ENCODE results near the gene PCNX1.
"Not testable (repeated sequence)": the region's sequence is repeated elsewhere in the genome, so short reads cannot be mapped to it uniquely, and the experiment has no call there.

The PCNX1 gene

DNA sequence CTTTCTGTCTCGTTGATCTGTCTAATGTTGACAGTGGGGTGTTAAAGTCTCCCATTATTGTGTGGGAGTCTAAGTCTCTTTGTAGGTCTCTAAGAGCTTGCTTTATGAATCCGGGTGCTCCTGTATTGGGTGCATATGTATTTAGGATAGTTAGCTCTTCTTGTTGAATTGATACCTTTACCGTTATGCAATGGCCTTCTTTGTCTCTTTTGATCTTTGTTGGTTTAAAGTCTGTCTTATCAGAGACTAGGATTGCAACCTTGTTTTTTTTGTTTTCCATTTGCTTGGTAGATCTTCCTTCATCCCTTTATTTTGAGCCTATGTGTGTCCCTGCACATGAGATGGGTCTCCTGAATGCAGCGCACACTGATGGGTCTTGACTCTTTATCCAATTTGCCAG lies 32.4 kb downstream of the PCNX1 start:
- H3K27me3 Mint-ChIP-seq; intact Hi-C loops (cut with micrococcal nuclease); H3K4me3 Mint-ChIP-seq; H3K27ac Mint-ChIP-seq: not testable (repeated sequence)
- H3K4me1 Mint-ChIP-seq (ENCODE audit: low read depth), result peaks cover 28% of the 10 kb centered on the region
- H3K36me3 Mint-ChIP-seq (ENCODE audit: low read depth), result peaks cover 34% of the 10 kb centered on the region
- peaks cover 22% of the 10 kb centered on the region for H3K9me3 Mint-ChIP-seq

DNA sequence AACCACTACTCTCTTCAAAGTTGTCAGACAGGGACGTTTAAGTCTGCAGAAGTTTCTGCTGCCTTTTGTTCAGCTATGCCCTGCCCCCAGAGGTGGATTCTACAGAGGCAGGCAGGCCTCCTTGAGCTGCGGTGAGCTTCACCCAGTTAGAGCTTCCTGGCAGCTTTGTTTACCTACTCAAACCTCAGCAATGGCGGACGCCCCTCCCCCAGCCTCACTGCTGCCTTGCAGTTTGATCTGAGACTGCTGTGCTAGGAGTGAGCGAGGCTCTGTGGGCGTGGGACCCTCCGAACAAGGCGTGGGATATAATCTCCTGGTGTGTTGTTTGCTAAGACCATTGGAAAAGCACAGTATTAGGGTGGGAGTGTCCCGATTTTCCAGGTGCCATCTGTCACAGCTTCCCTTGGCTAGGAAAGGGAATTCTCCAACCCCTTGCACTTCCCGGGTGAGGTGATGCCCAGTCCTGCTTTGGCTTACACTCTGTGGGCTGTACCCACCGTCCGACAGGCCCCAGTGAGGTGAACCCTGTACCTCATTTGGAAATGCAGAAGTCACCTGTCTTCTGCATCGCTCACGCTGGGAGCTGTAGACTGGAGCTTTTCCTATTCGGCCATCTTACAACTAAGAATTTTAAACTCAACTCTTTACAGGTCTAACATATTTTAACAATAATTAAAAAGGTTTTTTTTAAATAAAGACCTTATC lies 34.5 kb downstream of the PCNX1 start:
- H3K4me3 Mint-ChIP-seq; H3K27ac Mint-ChIP-seq; H3K27me3 Mint-ChIP-seq; intact Hi-C loops (cut with micrococcal nuclease): not testable (repeated sequence)
- H3K9me3 Mint-ChIP-seq, result peaks cover 30% of the 10 kb centered on the region
- H3K4me1 Mint-ChIP-seq (ENCODE audit: low read depth), result peaks cover 21% of the 10 kb centered on the region
- peaks cover 46% of the 10 kb centered on the region for H3K36me3 Mint-ChIP-seq (ENCODE audit: low read depth)

DNA sequence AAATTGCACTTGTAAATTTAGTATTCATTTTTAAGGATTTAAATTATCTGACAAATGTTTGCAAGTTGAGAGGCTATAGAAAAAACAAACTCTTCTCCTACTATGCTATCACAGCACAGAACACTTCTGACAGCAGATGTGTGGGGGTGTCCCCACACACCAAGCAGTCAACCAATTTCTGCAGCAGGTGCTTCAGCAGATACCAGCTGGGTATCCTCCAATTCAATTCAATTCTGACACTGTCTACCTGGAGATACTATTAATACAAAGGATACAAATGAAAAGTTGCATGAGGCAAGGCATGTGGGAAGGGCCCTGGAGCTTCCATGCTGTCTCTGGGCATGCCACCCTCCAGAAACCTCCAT lies 35.1 kb downstream of the PCNX1 start:
- Mint-ChIP-seq H3K9me3 (peaks cover 36% of the 10 kb centered on the region), H3K4me1 (ENCODE audit: low read depth) (peaks cover 20% of the 10 kb centered on the region), H3K36me3 (ENCODE audit: low read depth) (peaks cover 51% of the 10 kb centered on the region), H3K4me3 (no peak overlapping the region), H3K27me3 (no peaks in the 10 kb centered on the region), H3K27ac (no peak overlapping the region)
- intact Hi-C loops (cut with micrococcal nuclease), result no loop called here

DNA sequence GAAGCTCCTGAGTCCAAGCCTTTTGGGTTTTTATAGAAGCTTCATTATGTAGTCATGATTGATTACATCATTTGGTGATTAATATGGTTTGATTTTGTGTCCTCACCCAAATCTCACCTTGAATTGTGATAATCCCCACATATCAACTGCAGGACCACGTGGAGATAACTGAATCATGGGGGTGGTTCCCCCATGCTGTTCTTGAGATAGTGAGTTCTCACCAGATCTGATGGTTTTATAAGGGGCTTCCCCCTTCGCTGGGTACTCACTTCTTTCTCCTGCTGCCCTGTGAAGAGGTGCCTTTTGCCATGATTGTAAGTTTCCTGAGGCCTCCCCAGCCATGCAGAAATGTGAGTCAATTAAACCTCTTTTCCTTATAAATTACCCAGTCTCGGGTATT lies 35.5 kb downstream of the PCNX1 start:
- H3K27me3 Mint-ChIP-seq; H3K27ac Mint-ChIP-seq; intact Hi-C loops (cut with micrococcal nuclease); H3K4me3 Mint-ChIP-seq: not testable (repeated sequence)
- H3K4me1 Mint-ChIP-seq (ENCODE audit: low read depth), result peaks cover 16% of the 10 kb centered on the region
- peaks cover 55% of the 10 kb centered on the region for H3K36me3 Mint-ChIP-seq (ENCODE audit: low read depth)
- peaks cover 40% of the 10 kb centered on the region for H3K9me3 Mint-ChIP-seq

DNA sequence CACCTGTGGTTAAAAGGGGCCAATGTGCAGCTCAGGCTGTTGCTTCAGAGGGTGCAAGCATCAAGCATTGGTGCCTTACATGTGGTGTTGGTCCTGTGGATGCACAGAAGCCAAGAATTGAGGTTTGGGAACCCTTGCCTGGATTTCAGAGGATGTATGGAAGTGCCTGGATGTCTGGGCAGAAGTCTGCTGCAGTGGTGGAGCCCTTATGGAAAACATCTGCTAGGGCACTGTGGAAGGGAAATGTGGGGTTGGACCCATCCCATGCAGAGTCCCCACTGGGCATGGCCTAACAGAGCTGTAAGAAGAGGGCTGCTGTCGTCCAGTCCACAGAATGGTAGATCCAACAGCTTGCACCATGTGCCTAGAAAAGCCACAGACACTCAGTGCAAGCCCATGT lies 36.6 kb downstream of the PCNX1 start:
- Mint-ChIP-seq H3K27ac (no peak overlapping the region), H3K27me3 (no peaks in the 10 kb centered on the region), H3K4me1 (ENCODE audit: low read depth) (peaks cover 12% of the 10 kb centered on the region), H3K4me3 (no peak overlapping the region), H3K9me3 (peaks cover 48% of the 10 kb centered on the region), H3K36me3 (ENCODE audit: low read depth) (peaks cover 62% of the 10 kb centered on the region)
- intact Hi-C loops (cut with micrococcal nuclease), result no loop called here

DNA sequence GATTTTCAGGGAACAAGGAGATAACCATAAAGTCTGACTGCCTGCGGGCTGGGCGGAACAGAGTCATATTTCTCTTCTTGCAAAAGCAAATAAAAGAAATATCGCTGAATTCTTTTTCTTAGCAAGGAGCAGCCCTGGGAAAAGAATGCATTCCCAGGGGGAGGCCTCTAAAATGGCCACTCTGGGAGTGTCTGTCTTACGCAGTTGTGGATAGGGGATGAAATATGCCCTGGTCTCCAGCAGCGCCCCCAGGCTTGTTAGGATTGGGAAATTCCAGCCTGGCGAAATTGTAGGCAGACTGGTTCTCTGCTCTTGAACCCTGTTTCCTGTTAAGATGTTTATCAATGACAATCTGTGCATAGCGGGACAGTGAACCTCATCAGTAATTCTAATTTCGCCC lies 40.5 kb downstream of the PCNX1 start:
- peaks cover 54% of the 10 kb centered on the region for H3K36me3 Mint-ChIP-seq (ENCODE audit: low read depth)
- no peaks in the 10 kb centered on the region for H3K4me1 Mint-ChIP-seq (ENCODE audit: low read depth)
- H3K9me3 Mint-ChIP-seq, result peaks cover 46% of the 10 kb centered on the region
- no peaks in the 10 kb centered on the region for H3K27me3 Mint-ChIP-seq
- intact Hi-C loops (cut with micrococcal nuclease), result no loop called here
- H3K4me3 Mint-ChIP-seq, result no peak overlapping the region
- no peak overlapping the region for H3K27ac Mint-ChIP-seq

DNA sequence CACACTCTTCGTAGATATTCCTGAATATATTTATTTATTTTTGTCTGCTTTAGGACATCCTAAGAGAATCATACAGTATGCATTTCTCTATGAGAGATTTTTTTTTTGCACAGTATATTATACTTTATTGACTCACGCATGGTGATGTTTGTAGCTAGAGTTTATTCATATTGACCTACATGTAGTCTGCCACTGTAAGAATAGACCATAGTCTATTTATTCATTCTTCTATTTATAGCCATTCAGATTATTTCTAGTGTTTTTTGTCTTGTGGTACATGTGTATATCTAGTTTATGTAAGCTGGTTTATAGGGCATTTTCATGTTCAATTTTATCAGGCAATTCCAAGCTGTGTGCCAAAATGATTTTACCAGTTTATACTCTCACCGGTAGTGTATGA lies 45.2 kb downstream of the PCNX1 start:
- H3K4me1 Mint-ChIP-seq (ENCODE audit: low read depth), result peaks cover 5% of the 10 kb centered on the region
- H3K4me3 Mint-ChIP-seq, result no peak overlapping the region
- intact Hi-C loops (cut with micrococcal nuclease), result no loop called here
- H3K36me3 Mint-ChIP-seq (ENCODE audit: low read depth), result peaks cover 21% of the 10 kb centered on the region
- H3K9me3 Mint-ChIP-seq, result peaks cover 10% of the 10 kb centered on the region
- H3K27me3 Mint-ChIP-seq, result no peaks in the 10 kb centered on the region
- no peak overlapping the region for H3K27ac Mint-ChIP-seq

DNA sequence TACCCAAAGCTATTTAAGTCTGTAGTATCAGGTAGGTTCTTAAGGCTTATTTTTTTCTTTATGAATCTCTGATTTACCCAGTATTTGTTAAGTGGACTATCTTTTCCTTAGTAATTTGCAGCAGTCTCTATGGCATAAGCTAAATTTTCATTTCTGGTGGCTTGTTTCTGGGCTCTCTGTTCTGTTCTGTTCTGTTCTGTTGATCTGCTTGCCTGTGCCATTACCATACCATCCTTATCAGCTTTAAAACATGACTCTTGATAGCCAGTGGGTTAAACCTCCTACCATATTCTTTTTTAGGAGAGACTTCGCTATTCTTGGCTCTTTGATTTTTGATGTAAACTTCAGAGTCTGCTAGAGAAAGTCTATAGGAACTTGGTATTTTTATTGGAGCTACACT lies 46.8 kb downstream of the PCNX1 start:
- H3K36me3 Mint-ChIP-seq (ENCODE audit: low read depth), result peaks cover 11% of the 10 kb centered on the region
- H3K4me3 Mint-ChIP-seq, result no peak overlapping the region
- intact Hi-C loops (cut with micrococcal nuclease), result no loop called here
- no peak overlapping the region for H3K27ac Mint-ChIP-seq
- no peaks in the 10 kb centered on the region for H3K9me3 Mint-ChIP-seq
- H3K4me1 Mint-ChIP-seq (ENCODE audit: low read depth), result peaks cover 5% of the 10 kb centered on the region
- H3K27me3 Mint-ChIP-seq, result no peaks in the 10 kb centered on the region

DNA sequence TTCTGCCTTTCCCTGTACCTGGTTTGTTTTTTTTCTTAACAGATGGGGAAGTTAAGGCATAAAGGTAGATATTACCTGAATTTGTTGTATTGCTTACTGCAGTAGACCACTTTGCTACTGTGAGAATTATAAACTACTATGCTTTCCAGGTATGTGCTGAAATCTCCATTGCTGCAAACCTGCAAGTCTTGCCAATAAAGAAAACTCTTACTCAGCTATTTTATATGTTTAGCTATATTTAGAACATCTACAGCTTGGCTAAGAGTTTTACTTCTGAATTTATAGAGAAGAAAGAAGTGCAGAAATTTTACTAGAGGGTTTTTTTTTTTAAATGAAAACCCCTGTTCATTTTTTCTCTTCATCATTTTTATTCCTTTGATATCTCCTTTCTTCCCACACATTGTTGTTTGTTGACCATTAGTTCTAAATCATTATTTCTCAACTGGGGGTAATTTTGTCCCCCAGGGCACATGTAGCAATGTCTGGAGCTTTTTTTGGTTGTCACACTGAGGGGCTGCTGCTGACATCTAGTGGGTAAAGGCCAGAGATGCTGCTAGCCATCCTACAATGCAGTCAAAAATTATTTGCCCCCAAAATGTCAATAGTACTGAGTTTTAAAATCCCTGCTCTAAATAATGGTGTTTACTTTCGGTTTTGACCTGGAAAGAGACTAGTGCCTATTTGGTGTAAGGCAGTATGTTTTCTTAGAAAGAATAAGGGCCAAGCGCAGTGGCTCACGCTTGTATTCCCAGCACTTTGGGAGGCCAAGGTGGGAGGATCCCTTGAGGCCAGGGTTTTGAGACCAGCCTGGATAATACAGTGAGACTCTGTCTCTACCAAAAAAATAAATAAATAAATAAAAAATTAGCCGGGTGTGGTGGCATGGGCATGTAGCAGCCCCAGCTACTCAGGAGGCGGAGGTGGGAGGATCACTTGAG lies 48.6 kb downstream of the PCNX1 start:
- no peaks in the 10 kb centered on the region for H3K27me3 Mint-ChIP-seq
- H3K9me3 Mint-ChIP-seq, result no peaks in the 10 kb centered on the region
- intact Hi-C loops (cut with micrococcal nuclease), result no loop called here
- peaks cover 5% of the 10 kb centered on the region for H3K4me1 Mint-ChIP-seq (ENCODE audit: low read depth)
- no peak overlapping the region for H3K27ac Mint-ChIP-seq
- no peak overlapping the region for H3K4me3 Mint-ChIP-seq
- peaks cover 13% of the 10 kb centered on the region for H3K36me3 Mint-ChIP-seq (ENCODE audit: low read depth)

DNA sequence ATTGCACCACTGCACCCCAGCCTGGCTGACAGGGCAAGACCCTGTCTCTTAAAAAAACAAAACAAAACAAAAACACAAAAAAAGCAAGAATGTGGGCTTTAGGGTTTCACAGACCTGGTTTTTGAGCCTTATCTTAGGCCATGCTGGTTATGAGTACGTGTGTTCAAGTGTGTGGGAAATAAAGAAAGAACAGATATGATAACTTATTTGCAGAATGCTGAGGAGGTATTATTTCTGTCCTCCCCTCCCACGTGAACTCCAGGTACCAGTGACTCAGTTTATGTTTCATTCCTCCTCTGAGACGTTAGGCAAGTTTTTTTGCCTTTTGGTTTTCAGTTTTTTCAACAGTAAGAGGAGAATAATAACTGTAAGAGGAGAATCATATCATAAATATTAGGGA lies 49.3 kb downstream of the PCNX1 start:
- peaks cover 5% of the 10 kb centered on the region for H3K4me1 Mint-ChIP-seq (ENCODE audit: low read depth)
- peaks cover 17% of the 10 kb centered on the region for H3K36me3 Mint-ChIP-seq (ENCODE audit: low read depth)
- no peak overlapping the region for H3K27ac Mint-ChIP-seq
- H3K4me3 Mint-ChIP-seq, result no peak overlapping the region
- no peaks in the 10 kb centered on the region for H3K27me3 Mint-ChIP-seq
- H3K9me3 Mint-ChIP-seq, result no peaks in the 10 kb centered on the region
- intact Hi-C loops (cut with micrococcal nuclease), result no loop called here

DNA sequence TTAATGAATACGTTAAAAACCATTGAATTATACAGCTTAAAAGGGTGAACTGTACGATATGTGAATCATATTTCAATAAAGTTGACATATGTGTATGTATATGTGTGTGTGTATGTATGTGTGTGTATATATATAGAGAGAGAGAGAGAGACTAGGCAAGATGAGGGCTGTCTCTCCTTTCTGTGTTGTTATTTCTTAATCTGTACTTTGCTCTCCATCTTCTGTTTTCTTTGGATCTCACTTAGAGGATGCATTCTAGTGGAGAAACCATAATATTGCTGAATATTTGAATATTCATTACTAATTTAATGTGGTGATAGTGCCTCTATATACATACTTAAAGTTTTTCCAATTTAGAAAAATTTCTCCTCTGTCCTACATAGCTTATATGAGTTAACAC lies 50.5 kb downstream of the PCNX1 start:
- Mint-ChIP-seq H3K4me1 (ENCODE audit: low read depth) (peaks cover 5% of the 10 kb centered on the region), H3K27me3 (no peaks in the 10 kb centered on the region), H3K36me3 (ENCODE audit: low read depth) (peaks cover 24% of the 10 kb centered on the region), H3K9me3 (no peaks in the 10 kb centered on the region), H3K4me3 (no peak overlapping the region), H3K27ac (no peak overlapping the region)
- intact Hi-C loops (cut with micrococcal nuclease), result no loop called here

DNA sequence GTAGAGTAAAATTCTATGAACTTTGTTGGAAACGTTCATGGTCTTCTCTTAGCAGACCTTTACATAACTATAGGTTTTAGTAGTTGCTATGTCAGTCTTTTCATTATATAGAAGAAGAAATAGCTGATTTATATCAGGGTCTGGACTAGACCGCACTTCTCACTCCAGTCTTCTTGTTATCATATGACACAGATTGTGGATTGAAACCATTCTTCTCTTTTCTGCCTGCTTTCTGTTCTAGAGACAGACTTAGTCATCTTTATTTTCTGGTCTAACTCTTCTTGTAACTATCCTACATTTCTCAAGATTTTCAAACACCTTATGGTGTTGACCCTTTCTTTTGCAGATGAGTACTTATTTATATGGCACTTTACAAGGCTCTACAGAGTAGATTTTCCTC lies 55.7 kb downstream of the PCNX1 start:
- no peaks in the 10 kb centered on the region for H3K27me3 Mint-ChIP-seq
- no peak overlapping the region for H3K4me3 Mint-ChIP-seq
- H3K4me1 Mint-ChIP-seq (ENCODE audit: low read depth), result no peaks in the 10 kb centered on the region
- H3K27ac Mint-ChIP-seq, result no peak overlapping the region
- H3K36me3 Mint-ChIP-seq (ENCODE audit: low read depth), result peaks cover 45% of the 10 kb centered on the region
- intact Hi-C loops (cut with micrococcal nuclease), result no loop called here
- no peaks in the 10 kb centered on the region for H3K9me3 Mint-ChIP-seq

DNA sequence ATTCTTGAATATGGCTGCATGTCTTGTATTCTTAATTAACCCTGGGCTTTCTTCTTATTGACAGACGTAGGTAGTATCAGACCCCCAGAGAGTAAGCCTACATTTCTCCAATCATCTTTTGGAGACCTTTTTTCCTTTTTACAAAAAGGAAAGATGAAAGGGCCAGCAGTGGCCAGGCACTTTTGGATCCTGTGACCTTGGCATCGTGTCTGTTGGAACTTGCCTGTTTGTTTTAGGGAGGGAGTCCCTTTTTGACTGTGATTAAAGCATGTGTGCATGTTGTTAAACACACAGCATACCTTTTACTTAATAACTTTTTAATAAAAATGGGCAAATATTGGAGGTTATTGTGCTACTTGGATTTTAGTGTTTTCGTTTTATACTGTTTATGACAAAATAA lies 57.2 kb downstream of the PCNX1 start:
- Mint-ChIP-seq H3K4me1 (ENCODE audit: low read depth) (no peaks in the 10 kb centered on the region), H3K27me3 (no peaks in the 10 kb centered on the region), H3K36me3 (ENCODE audit: low read depth) (peaks cover 49% of the 10 kb centered on the region), H3K9me3 (no peaks in the 10 kb centered on the region), H3K27ac (no peak overlapping the region), H3K4me3 (no peak overlapping the region)
- intact Hi-C loops (cut with micrococcal nuclease), result no loop called here

DNA sequence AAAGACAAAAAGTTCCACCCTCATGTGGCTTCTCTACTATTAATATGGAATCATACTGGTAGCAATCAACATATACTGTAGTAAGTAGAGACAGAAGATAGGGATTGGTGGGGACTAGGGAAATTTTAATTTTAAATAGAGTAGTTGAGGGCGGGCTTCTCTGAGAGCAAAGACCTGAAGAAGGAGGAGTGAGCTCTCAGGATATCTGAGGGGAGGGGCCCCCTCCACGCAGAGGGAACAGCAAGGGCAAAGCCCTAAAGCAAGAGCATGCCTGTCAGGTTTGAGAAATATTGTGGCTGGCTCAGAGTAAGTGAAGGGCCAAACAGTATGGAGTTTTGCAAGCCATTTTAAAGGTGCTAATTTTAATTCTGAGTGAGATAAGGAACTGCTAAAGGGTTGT lies 64.3 kb downstream of the PCNX1 start:
- H3K36me3 Mint-ChIP-seq (ENCODE audit: low read depth), result peaks cover 32% of the 10 kb centered on the region
- H3K27ac Mint-ChIP-seq, result no peak overlapping the region
- peaks cover 6% of the 10 kb centered on the region for H3K4me1 Mint-ChIP-seq (ENCODE audit: low read depth)
- intact Hi-C loops (cut with micrococcal nuclease), result loop anchor here (5.0 to 10.0 kb wide), 3 partner anchors 64 to 347 kb away; partner anchors contain the start of gene PCNX1
- H3K9me3 Mint-ChIP-seq, result no peaks in the 10 kb centered on the region
- H3K27me3 Mint-ChIP-seq, result no peaks in the 10 kb centered on the region
- no peak overlapping the region for H3K4me3 Mint-ChIP-seq
